IMR-90 (cell line): Measurements from ENCODE around the gene GTF3C4. TPM values are rescaled to one million over a fixed set of nuclear protein-coding genes. Genes with fewer than 3 reads are reported as not detected.

Experiments
- ATAC-seq: fragments of 200-7000 bp; cut with Tn5 transposase; 2 replicates; pipeline ENCODE4 v1.9.1; 2020; ENCODE audit warnings: low read depth, mild to moderate bottlenecking, moderate library complexity
- BruUV-seq: library from RNA; stranded (reverse); fragments of 400-500 nt; replicated peaks from 2 replicates; lab custom pipeline; 2021; lab: Mats Ljungman, UMichigan
- CTCF ChIA-PET: fragments of 300-600 bp; formaldehyde crosslinking; extraction: SDS; loops from one replicate; lab custom pipeline; 2021; ENCODE audit warnings: antibody characterized with exemption; lab: Yijun Ruan, JAX
- POLR2A ChIA-PET: fragments of 300-600 bp; sonication (Branson Sonifier 250); formaldehyde crosslinking; loops from one replicate; lab custom pipeline; 2022; ENCODE audit warnings: antibody characterized with exemption; ENCODE audit not compliant: unreplicated experiment; lab: Charles Lee
- DNase-seq: peaks from one replicate; pipeline ENCODE4 v3.0.0; 2013
- H2AFZ ChIP-seq: replicated peaks from 2 replicates; pipeline ENCODE3; 2013; ENCODE audit warnings: low read length, mild to moderate bottlenecking; ENCODE audit not compliant: poor library complexity
- H2AK5ac ChIP-seq: 2 replicates; pipeline ENCODE4 v1.6.1; 2013; ENCODE audit warnings: low read depth, low read length, inconsistent platforms
- H2AK9ac ChIP-seq: replicated peaks from 2 replicates; pipeline ENCODE3; 2013; ENCODE audit warnings: mild to moderate bottlenecking, low read depth, low read length, moderate library complexity; ENCODE audit not compliant: poor library complexity
- H2BK120ac ChIP-seq: 2 replicates; pipeline ENCODE4 v1.6.1; 2013; ENCODE audit warnings: low read depth, low read length, inconsistent platforms
- H2BK15ac ChIP-seq: 3 replicates; pipeline ENCODE4 v1.6.1; 2013; ENCODE audit warnings: low read depth, low read length, inconsistent platforms
- H2BK20ac ChIP-seq: 2 replicates; pipeline ENCODE4 v1.6.1; 2013; ENCODE audit warnings: low read depth, mild to moderate bottlenecking, inconsistent platforms, low read length, moderate library complexity
- H2BK5ac ChIP-seq: 2 replicates; pipeline ENCODE4 v1.6.1; 2013; ENCODE audit warnings: mild to moderate bottlenecking, low read depth, low read length, inconsistent platforms; ENCODE audit not compliant: poor library complexity, severe bottlenecking
- H3K14ac ChIP-seq: replicated peaks from 2 replicates; pipeline ENCODE4 v1.6.1; 2013; ENCODE audit warnings: low read depth, low read length, inconsistent platforms
- H3K18ac ChIP-seq: 2 replicates; pipeline ENCODE4 v1.6.1; 2013; ENCODE audit warnings: low read depth, low read length, control low read depth
- H3K23ac ChIP-seq: 2 replicates; pipeline ENCODE4 v1.6.1; 2013; ENCODE audit warnings: low read depth, low read length, inconsistent platforms
- H3K27ac ChIP-seq: 2 replicates; pipeline ENCODE4 v1.5.1; 2013; ENCODE audit warnings: mild to moderate bottlenecking, control low read depth, low read length; ENCODE audit not compliant: insufficient read depth
- H3K27me3 ChIP-seq: 2 replicates; pipeline ENCODE4 v1.6.1; 2013; ENCODE audit warnings: low read length; ENCODE audit not compliant: control insufficient read depth, insufficient read depth
- H3K36me3 ChIP-seq: 2 replicates; pipeline ENCODE4 v1.6.1; 2013; ENCODE audit warnings: low read length, mixed read lengths; ENCODE audit not compliant: control insufficient read depth, insufficient read depth
- H3K4ac ChIP-seq: 2 replicates; pipeline ENCODE4 v1.6.1; 2013; ENCODE audit warnings: low read depth, low read length, inconsistent platforms
- H3K4me1 ChIP-seq: 2 replicates; pipeline ENCODE4 v1.6.1; 2013; ENCODE audit warnings: low read length, mixed read lengths; ENCODE audit not compliant: control insufficient read depth, insufficient read depth
- H3K4me2 ChIP-seq: 2 replicates; pipeline ENCODE4 v1.6.1; 2013; ENCODE audit warnings: low read depth, mild to moderate bottlenecking, control low read depth, low read length, moderate library complexity
- H3K4me3 ChIP-seq: 2 replicates; pipeline ENCODE4 v1.5.1; 2013; ENCODE audit warnings: low read depth, mild to moderate bottlenecking, control low read depth, low read length, moderate library complexity; ENCODE audit not compliant: insufficient read depth
- H3K56ac ChIP-seq: 2 replicates; pipeline ENCODE4 v1.6.1; 2013; ENCODE audit warnings: low read length, inconsistent platforms; ENCODE audit not compliant: insufficient read depth; ENCODE audit errors: extremely low read depth
- H3K79me1 ChIP-seq, 2 experiments: 2 replicates each; pipeline ENCODE4 v1.6.1; 2013; ENCODE audit warnings: low read length in 2 of 2, inconsistent platforms in 1 of 2, low read depth in 1 of 2
- H3K9ac ChIP-seq: 2 replicates; pipeline ENCODE4 v1.6.1; 2013; ENCODE audit warnings: low read depth, low read length, control low read depth
- H3K9me1 ChIP-seq: 2 replicates; pipeline ENCODE4 v1.6.1; 2013; ENCODE audit warnings: low read length, inconsistent platforms; ENCODE audit not compliant: insufficient read depth
- H3K9me3 ChIP-seq: 2 replicates; pipeline ENCODE4 v1.6.1; 2013; ENCODE audit warnings: low read length; ENCODE audit not compliant: control insufficient read depth, insufficient read depth
- H4K20me1 ChIP-seq: 2 replicates; pipeline ENCODE4 v1.6.1; 2013; ENCODE audit warnings: low read length, inconsistent platforms; ENCODE audit not compliant: insufficient read depth
- H4K5ac ChIP-seq: 2 replicates; pipeline ENCODE4 v1.6.1; 2013; ENCODE audit warnings: mild to moderate bottlenecking, low read depth, low read length, control low read depth
- H4K8ac ChIP-seq, 2 experiments: 2 replicates each; pipeline ENCODE4 v1.6.1; 2013; ENCODE audit warnings: low read depth in 2 of 2, low read length in 2 of 2, control low read depth in 1 of 2, inconsistent platforms in 1 of 2
- H4K91ac ChIP-seq: 2 replicates; pipeline ENCODE4 v1.6.1; 2013; ENCODE audit warnings: low read depth, low read length, inconsistent platforms; ENCODE audit not compliant: insufficient read depth
- BHLHE40 ChIP-seq: fragments of 150-350 bp; IDR thresholded peaks from 2 replicates; pipeline ENCODE4 v1.6.1; 2016; ENCODE audit warnings: mild to moderate bottlenecking, low read depth, low read length
- CEBPB ChIP-seq: IDR thresholded peaks from 2 replicates; pipeline ENCODE4 v1.6.1; 2012; ENCODE audit warnings: low read depth, low read length, improper control_type of control experiment
- MAZ ChIP-seq: IDR thresholded peaks from 2 replicates; pipeline ENCODE4 v1.6.1; 2012; ENCODE audit warnings: low read depth, mild to moderate bottlenecking, low read length, improper control_type of control experiment, moderate library complexity, borderline replicate concordance
- POLR2A ChIP-seq: IDR thresholded peaks from 2 replicates; pipeline ENCODE4 v1.6.1; 2012; ENCODE audit warnings: mild to moderate bottlenecking, low read depth, low read length
- WGBS, 2 experiments: methylation state at CpG; one replicate each; pipeline versions ENCODE4 v1.1.5 to v1.1.7; 2013; ENCODE audit warnings: missing lambda C conversion rate in 2 of 2; ENCODE audit not compliant: insufficient read length in 1 of 2; ENCODE audit errors: extremely low coverage in 2 of 2; 5-methylcytosine and 5-hydroxymethylcytosine counted together
- dilution Hi-C: fragments of 300-500 bp; cut with HindIII; formaldehyde crosslinking; loops from one replicate; pipeline ENCODE4 v1.14.3; 2018; ENCODE audit warnings: low sequenced_read_pairs; ENCODE audit not compliant: unreplicated experiment
- in situ Hi-C: fragments of 300-500 bp; cut with MboI; formaldehyde crosslinking; loops from 3 replicates; pipeline ENCODE4 v1.14.3; 2019; ENCODE audit warnings: low sequenced_read_pairs, inconsistent platforms, mixed read lengths
- intact Hi-C: fragments of 100-400 bp; cut with micrococcal nuclease; formaldehyde crosslinking; loops from 2 replicates; pipeline ENCODE4 v1.10.0; 2022
- polyA plus RNA-seq, 3 experiments: library from polyadenylated mRNA; depleted of rRNA; stranded (reverse); fragments of >200 nt; gene quantifications; 2 replicates each; pipeline ENCODE4 v1.2.3, GENCODE V29; 2012; ENCODE audit warnings: low replicate concordance in 1 of 3
- total RNA-seq: library from RNA; depleted of rRNA; stranded (reverse); fragments of >200 nt; gene quantifications from 2 replicates; pipeline ENCODE4 v1.2.3, GENCODE V29; 2012

The GTF3C4 gene
- total and polyA plus RNA-seq, 2 of the 4 experiments (the other 2 are of a cell fraction) = 4.7 to 16.5 TPM

- Histone ChIP-seq H3K9me3 (no peaks in the 10 kb centered on the region), H4K5ac (no peak overlapping the region), H4K91ac (no peak overlapping the region), H3K4ac (no peak overlapping the region), H2AK5ac (no peak overlapping the region), H3K18ac (no peak overlapping the region), H3K4me3 (no peak overlapping the region), H2BK20ac (no peak overlapping the region), H3K9me1 (peaks cover 10% of the 10 kb centered on the region; the same call in 1 of the 2 replicates), H3K56ac (no peak overlapping the region), H2BK120ac (no peak overlapping the region), H2AFZ (no peak overlapping the region), H3K4me2 (no peak overlapping the region), H2BK15ac (no peak overlapping the region), H2AK9ac (no peak overlapping the region), H3K9ac (no peak overlapping the region), H3K79me1 (no peaks in the 10 kb centered on the region; a peak in 1 of 4 replicates), H4K20me1 (peaks cover 23% of the 10 kb centered on the region; the same call in 1 of the 2 replicates), H3K4me1 (0 out of 2 replicates have a peak, but pooled peaks cover 3% of the 10 kb centered on the region), H2BK5ac (no peak overlapping the region), H3K27ac (no peak overlapping the region), H4K8ac (no peak overlapping the region), H3K27me3 (no peaks in the 10 kb centered on the region), H3K36me3 (peaks cover 30% of the 10 kb centered on the region), H3K14ac (no peak overlapping the region), H3K23ac (no peak overlapping the region)
- DNase-seq (no peak), ATAC-seq (no peak)
- TF ChIP-seq POLR2A (no peak), CEBPB (no peak), BHLHE40 (no peak), MAZ (no peak)
- ChIA-PET POLR2A (no interaction called here), CTCF (no interaction called here)
- intact Hi-C loops (no loop called here), in situ Hi-C loops (no loop called here), dilution Hi-C loops (no loop called here)
- BruUV-seq = no TSS peak
- 98% methylated on average over 7 of the region's 11 CpGs; no CpG with 5 or more reads in 1 of the 2 experiments for WGBS, 2 experiments
These were observed 42.7 kb upstream of the GTF3C4 start for GRCh38 chr9:132627594-132627993.
